Adrenal gland (tissue), 5 donors: ENCODE results near the gene ASB13.

Source experiments
- CTCF ChIP-seq, 6 experiments: fragments of 450-650 bp in 4 of 6; fragments of 200-600 bp in 2 of 6; sonication (generic) in 1 of 6; IDR thresholded peaks; 1 replicate in 5 of 6; 2 replicates in 1 of 6; pipeline versions ENCODE4 v1.5.1 to v1.8.0; 2016 to 2021; ENCODE audit warnings: antibody characterized with exemption in 6 of 6, mild to moderate bottlenecking in 2 of 6, moderate library complexity in 1 of 6
- POLR2A ChIP-seq, 2 donors: fragments of 450-650 bp; IDR thresholded peaks; one replicate each; pipeline ENCODE4 v1.6.1; 2017; ENCODE audit warnings: antibody characterized with exemption in 2 of 2, mild to moderate bottlenecking in 2 of 2, moderate library complexity in 1 of 2
- donor health status: DM: no; HTN: no; CAD: no.

- TF ChIP-seq CTCF (IDR thresholded peaks at IDR 0.05) (no peak), POLR2A (IDR thresholded peaks at IDR 0.05) (no peak)
Observed at GRCh38 chr10:5649746-5650145, 16.6 kb downstream of the ASB13 start.
